Activated naive CD8-positive, alpha-beta T cell (primary cell): ENCODE data around the gene LPGAT1.

Experiments used
- H3K27ac Mint-ChIP-seq: one replicate; pipeline ENCODE4 v1.8.0; 2021; ENCODE audit warnings: mixed read lengths
- H3K27me3 Mint-ChIP-seq: one replicate; pipeline ENCODE4 v1.8.0; 2021; ENCODE audit warnings: mixed read lengths
- H3K36me3 Mint-ChIP-seq: one replicate; pipeline ENCODE4 v1.8.0; 2021; ENCODE audit warnings: mixed read lengths
- H3K4me1 Mint-ChIP-seq: one replicate; pipeline ENCODE4 v1.8.0; 2021; ENCODE audit warnings: low read depth, mixed read lengths
- H3K4me3 Mint-ChIP-seq: one replicate; pipeline ENCODE4 v1.8.0; 2021; ENCODE audit warnings: mild to moderate bottlenecking, mixed read lengths
- H3K9me3 Mint-ChIP-seq: one replicate; pipeline ENCODE4 v1.8.0; 2021; ENCODE audit warnings: low read depth, mixed read lengths

The LPGAT1 gene

DNA sequence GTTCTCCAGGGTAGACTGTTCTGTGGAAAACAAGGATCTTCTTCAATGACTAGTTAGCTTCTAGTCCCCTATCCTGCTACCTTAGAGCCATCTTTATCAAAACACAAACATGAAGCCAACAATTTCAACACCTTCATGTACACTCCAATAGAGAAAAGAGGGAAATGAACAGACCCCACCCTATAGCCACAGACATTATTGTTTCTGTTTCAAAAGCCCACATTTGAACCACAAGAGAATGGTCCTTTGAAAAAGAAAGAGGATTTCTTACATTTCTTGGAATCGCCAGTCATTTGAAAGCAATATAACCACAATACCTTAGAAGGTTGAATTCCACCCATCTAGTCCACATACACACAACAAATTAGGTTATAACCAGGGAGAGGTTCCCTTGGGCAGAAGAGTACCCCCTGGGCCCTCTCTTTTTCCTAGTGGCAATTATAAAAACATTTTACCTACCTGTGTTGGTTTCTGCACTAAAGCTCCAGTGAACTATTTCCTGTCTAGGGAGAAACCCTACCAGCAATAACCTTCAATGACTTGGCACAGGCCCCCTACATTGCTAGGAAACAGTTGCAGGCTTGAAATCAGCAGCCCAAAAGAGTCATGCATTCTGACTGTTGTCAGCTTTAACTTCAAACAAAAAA lies 2.7 kb upstream of the LPGAT1 start:
- H3K36me3 Mint-ChIP-seq = no peaks in the 10 kb centered on the region
- peak overlapping the region; percentile 51 for H3K4me3 Mint-ChIP-seq
- peak overlapping the region; percentile 5 for H3K27ac Mint-ChIP-seq
- peaks cover 51% of the 10 kb centered on the region for H3K4me1 Mint-ChIP-seq
- H3K27me3 Mint-ChIP-seq = no peaks in the 10 kb centered on the region
- H3K9me3 Mint-ChIP-seq = no peaks in the 10 kb centered on the region

DNA sequence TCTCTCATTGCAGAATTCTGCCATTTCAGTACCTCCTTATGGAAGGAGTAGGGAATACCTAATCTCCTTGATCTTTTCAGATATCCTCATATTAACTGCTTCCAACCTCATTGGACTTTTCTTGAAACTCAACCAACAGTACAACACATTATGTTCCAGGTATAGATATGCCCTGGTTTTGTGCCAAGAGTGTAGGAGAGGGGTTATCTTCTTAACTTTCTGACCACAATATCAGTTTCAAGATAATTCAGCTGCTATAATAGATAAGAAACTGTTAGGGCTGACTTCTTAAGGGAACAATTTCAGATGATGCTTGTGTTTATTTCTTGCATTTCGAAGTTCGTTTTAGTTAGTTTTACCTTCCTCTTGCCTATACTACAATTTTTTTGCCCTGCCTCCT lies 2.1 kb upstream of the LPGAT1 start:
- Mint-ChIP-seq H3K36me3 (no peaks in the 10 kb centered on the region), H3K27me3 (no peaks in the 10 kb centered on the region), H3K9me3 (no peaks in the 10 kb centered on the region), H3K27ac (peak overlapping the region; percentile 5), H3K4me3 (peak overlapping the region; percentile 51), H3K4me1 (peaks cover 57% of the 10 kb centered on the region)

DNA sequence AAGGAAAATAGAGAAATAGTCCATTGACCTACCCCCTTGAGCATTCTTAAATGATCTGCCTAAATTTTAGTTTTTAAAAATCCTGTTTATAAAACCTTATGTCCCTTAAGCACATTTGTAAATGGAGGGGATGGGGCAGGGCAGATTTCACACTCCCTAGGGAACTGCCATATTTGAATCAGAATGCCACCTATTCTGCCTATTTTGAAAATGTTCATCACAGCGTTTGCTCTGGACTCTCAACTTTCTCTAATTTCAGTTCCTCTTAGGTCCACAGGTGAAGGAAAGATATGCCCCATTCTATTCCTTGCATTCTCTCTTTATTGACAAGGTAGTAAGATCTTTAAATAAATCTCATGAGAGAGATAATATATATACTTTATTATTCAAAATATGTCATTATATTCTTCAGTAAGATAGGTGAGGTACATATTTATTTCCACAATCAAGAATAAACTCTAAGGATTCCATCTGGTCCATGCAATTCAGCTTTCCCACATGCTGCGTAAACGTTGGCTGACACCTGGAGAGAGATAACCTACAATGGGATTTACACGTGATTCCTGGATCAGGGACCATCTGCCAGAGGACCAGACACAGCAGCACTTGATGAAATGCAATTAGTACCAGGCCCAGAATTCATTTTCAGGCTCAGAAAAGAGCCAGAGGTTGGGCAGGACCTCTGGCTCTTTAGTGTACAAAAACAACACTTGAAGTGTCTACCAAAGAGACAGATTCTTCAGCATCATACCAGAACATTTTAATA lies 1.2 kb upstream of the LPGAT1 start:
- peak overlapping the region; percentile 84 for H3K4me3 Mint-ChIP-seq

DNA sequence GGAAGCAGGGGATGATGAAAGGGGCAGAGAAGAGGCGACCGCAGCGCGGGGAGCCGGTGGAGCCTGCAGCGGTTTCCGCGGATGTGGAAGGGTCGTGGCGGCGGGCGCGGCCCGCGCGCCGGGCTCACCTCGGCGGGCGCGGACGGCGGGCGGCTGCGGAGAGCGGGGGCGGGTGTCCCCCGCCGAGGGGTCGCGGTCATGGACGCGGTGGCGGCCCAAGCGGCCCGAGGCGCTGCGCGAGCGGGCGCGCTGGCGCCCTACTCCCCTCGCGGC lies 572 bp downstream of the LPGAT1 start:
- Mint-ChIP-seq H3K36me3 (no peaks in the 10 kb centered on the region), H3K27me3 (no peaks in the 10 kb centered on the region), H3K4me3 (peak overlapping the region; percentile 90), H3K9me3 (no peaks in the 10 kb centered on the region), H3K4me1 (peaks cover 60% of the 10 kb centered on the region), H3K27ac (peak overlapping the region; percentile 89)

More for the DNA sequence above, 1.2 kb upstream of the LPGAT1 start:
- Mint-ChIP-seq H3K9me3 (no peaks in the 10 kb centered on the region), H3K27me3 (no peaks in the 10 kb centered on the region), H3K27ac (no peak overlapping the region), H3K4me1 (peaks cover 62% of the 10 kb centered on the region), H3K36me3 (no peaks in the 10 kb centered on the region)

DNA sequence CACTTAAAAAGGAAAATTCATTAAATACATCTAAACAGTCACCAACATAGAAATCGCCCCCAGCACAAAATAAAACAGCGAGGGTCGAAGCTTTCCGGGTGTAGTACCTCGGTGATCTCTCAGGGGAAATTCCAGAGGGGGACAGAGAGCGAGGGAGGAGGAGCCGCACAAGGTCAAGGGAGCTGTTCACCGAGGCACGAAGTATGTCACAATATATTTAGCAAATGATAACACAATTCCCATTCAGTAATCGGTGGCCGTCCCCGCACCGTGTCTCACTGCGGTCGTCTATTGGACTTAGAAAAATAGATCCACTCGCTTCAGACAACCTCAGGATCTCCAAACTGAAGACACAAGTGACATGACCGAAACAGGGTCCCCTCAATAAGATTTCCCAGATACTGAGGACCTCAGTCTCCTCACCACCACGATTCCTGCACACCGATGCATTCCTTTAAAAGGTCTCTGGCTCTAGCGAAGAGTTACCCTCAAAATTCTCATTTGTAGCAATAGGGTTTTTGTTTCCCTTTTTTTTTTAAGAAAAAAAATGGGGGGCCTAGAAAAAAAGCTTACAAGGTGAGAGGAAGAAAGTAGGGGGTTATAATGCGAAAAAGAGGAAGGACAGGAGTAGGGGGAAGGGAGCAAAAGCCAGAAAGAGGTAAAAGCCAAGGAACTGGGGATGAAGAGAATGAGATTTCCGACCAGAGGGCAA lies 1.1 kb downstream of the LPGAT1 start:
- Mint-ChIP-seq H3K4me1 (peaks cover 58% of the 10 kb centered on the region), H3K4me3 (peak overlapping the region; percentile 90), H3K27ac (peak overlapping the region; percentile 89), H3K36me3 (no peaks in the 10 kb centered on the region), H3K9me3 (no peaks in the 10 kb centered on the region), H3K27me3 (no peaks in the 10 kb centered on the region)

DNA sequence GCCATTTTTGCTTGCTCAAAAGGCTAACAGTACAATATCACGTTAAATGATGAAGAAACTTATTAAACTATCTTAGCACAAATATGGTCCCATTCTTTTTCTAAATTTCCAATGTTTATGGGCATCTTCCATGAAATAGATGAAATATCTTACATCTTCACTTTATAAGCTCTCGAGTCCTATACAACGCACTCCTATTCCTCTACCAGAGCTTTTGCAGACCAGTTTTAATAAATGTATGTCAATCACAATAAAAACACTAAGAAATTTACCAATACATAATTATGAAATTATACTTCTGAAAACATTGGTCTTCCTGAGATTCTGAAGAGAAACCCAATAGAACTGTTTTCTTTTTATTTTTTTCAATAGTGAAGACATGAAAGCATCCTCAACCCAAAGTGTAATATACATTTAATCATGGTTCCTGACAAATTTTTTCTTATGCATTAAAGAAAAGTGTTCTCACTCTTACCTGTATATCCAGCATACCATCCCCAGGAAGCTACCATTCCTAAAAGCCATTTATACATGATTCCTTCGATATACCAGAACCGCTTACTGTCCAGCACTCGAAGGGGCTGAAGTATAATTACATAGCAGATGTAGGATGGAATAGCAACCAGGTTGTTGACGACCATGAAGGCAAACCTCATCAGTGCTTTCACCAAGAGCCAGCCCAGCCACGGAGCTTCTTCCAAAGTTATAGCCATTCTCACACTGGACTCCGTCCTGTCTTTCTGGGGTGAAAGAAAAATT lies 1.8 kb downstream of the LPGAT1 start:
- peak overlapping the region; percentile 89 for H3K27ac Mint-ChIP-seq
- no peaks in the 10 kb centered on the region for H3K9me3 Mint-ChIP-seq
- H3K27me3 Mint-ChIP-seq = no peaks in the 10 kb centered on the region
- peak overlapping the region; percentile 90 for H3K4me3 Mint-ChIP-seq
- H3K4me1 Mint-ChIP-seq = peaks cover 52% of the 10 kb centered on the region
- no peaks in the 10 kb centered on the region for H3K36me3 Mint-ChIP-seq

DNA sequence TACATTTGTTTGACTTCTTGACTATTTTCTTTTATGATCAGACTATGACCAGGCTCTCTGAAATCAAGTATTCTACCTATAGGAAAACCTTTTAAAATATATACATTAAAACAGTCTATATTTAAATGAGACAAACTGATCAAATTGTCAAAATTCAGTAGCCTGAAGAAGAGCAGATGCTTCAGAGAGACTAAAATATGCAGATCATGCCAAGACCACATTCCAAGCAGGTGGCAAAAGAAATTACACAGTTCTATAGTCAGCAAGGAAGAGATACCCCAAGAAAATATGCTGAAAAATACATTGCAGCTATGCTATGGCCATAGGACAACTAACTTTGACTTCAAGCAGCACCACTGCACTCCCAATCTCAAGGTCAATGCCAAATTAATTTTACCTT lies 3.5 kb downstream of the LPGAT1 start:
- no peak overlapping the region for H3K27ac Mint-ChIP-seq

DNA sequence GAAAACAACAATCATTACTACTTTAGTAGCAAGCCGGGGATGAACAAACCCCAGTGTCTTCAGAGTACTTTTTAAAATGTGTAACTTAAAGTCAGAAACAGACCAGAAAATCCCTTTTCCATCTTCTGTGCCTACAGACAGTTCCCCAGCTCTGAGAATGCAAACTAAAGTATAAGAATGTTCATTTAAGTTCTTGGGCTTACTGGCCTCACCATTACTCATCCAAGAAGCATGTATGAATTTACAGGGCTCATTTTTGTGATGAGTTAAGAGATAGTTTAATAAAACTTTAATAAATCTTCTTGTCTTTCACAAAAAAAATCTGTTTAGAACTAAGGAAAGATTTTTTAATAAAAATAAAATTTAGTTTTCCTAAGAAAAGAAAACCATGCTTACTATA lies 4.6 kb downstream of the LPGAT1 start:
- no peaks in the 10 kb centered on the region for H3K9me3 Mint-ChIP-seq
- no peak overlapping the region for H3K4me3 Mint-ChIP-seq
- no peak overlapping the region for H3K27ac Mint-ChIP-seq
- H3K27me3 Mint-ChIP-seq = no peaks in the 10 kb centered on the region
- no peaks in the 10 kb centered on the region for H3K36me3 Mint-ChIP-seq
- H3K4me1 Mint-ChIP-seq = peaks cover 27% of the 10 kb centered on the region

More for the DNA sequence above, 3.5 kb downstream of the LPGAT1 start:
- Mint-ChIP-seq H3K36me3 (no peaks in the 10 kb centered on the region), H3K9me3 (no peaks in the 10 kb centered on the region), H3K27me3 (no peaks in the 10 kb centered on the region), H3K4me3 (no peak overlapping the region), H3K4me1 (peaks cover 36% of the 10 kb centered on the region)

DNA sequence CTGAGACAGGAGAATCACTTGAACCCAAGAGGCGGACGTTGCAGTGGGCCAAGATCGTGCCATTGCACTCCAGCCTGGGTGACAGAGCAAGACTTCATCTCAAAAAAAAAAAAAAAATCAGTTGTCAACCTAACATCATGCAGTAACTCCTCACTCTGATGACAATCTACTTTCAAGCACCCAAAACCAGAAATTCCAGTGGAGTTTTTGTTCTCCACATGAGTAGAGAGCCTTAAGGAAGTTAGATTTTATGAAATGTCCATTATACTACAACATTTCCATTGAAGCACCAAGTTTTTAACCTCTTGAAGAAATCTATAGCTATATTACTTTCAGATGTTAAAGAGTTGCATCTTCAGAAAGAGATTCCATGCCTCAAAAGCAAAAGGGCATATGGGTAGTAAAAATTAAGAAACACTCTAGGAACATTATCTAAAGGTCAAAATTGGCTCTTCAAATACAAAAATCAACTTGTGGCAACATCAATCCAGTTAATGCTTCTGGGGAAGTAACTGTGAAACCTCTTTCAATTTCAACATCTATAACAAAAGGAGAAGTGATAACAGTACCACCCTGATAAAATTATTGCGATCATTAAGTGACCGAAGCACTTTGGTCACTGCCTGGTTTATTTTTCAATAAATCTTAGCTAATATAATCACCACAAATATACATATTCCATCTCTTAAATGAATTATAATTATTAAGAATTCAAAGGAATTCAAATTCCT lies 7.7 kb downstream of the LPGAT1 start:
- H3K9me3 Mint-ChIP-seq = no peaks in the 10 kb centered on the region
- H3K4me3 Mint-ChIP-seq = no peak overlapping the region
- no peaks in the 10 kb centered on the region for H3K27me3 Mint-ChIP-seq
- H3K36me3 Mint-ChIP-seq = peaks cover 7% of the 10 kb centered on the region
- H3K27ac Mint-ChIP-seq = no peak overlapping the region
- peaks cover 10% of the 10 kb centered on the region for H3K4me1 Mint-ChIP-seq

DNA sequence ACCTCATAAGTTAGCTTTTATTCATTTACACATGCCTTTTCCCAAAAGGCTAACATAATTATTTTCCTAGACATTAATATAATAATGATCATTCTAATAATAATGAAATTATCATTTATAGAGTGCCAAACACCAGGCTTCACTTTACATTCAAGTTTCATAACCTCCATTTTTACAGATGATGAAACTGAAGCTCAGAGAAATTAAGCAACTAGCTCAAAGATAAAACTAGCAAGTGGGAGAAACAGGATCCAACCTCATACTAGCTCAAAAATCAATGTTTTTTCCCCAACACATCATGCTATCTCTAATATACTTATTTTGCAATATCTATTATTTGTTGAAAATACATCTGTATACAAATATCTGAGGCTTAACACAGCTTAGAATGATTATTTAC lies 14.0 kb downstream of the LPGAT1 start:
- H3K36me3 Mint-ChIP-seq = peaks cover 7% of the 10 kb centered on the region
- H3K4me1 Mint-ChIP-seq = peaks cover 6% of the 10 kb centered on the region
- no peak overlapping the region for H3K4me3 Mint-ChIP-seq

DNA sequence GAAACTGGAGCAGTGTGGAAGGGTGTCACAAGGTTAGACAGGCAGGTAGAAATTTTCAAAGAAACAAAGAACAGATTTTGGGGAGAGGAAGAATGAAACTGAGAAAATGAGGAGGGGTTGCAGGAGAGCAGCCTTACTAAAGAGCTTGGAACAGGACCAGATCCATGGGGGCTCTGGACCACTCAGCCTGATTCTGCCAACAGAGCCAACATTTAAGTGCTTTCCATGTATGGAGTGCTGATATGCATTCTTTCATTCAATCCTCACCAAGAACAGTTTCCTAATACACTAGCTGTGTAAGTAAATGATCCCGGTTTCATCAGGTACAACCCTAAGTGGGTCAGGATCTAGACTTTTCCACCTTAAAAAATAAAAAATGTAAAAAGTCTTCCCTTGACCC lies 16.2 kb downstream of the LPGAT1 start:
- Mint-ChIP-seq H3K27me3 (no peaks in the 10 kb centered on the region), H3K27ac (no peak overlapping the region), H3K36me3 (peaks cover 15% of the 10 kb centered on the region), H3K4me1 (peaks cover 4% of the 10 kb centered on the region), H3K4me3 (no peak overlapping the region), H3K9me3 (no peaks in the 10 kb centered on the region)

More for the DNA sequence above, 14.0 kb downstream of the LPGAT1 start:
- Mint-ChIP-seq H3K27ac (no peak overlapping the region), H3K27me3 (no peaks in the 10 kb centered on the region), H3K9me3 (no peaks in the 10 kb centered on the region)

DNA sequence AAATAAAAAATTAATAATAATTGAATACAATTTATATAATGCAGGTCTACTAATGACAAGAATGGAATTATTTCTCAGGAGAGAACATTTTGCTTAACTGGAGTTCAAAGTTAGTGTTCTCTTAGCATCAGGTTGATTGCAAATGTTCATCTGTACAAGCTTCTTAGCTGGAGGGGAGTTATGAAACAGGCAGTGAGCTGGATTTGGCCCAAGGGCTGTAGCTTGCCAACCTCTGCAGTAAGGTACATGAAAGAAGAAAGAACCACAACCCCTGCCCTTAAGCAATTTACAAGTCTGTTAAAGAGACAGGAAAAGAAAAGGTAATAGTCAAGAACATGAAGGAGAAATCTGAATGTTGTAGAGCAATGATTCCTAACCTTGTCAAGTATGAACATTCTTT lies 17.0 kb downstream of the LPGAT1 start:
- no peaks in the 10 kb centered on the region for H3K9me3 Mint-ChIP-seq
- no peaks in the 10 kb centered on the region for H3K27me3 Mint-ChIP-seq

DNA sequence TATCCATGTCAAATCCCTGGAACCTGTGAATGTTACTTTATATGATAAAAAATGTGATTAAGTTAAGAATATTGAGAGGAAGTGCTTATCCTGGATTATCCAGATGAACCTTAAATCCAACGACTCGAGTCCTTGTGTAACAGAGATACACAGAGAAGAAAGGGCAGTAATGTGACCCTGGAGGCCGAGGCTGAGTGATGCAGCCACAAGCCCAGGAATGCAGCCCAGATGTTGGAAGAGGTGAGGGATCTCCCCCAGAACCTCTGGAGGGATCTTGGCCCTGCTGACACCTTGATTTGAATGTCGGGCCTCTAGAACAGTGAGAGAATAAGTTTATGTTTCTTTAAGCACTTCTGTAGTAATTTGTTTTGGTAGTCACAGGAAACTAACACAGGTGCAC lies 18.0 kb downstream of the LPGAT1 start:
- Mint-ChIP-seq H3K27ac (no peak overlapping the region), H3K27me3 (no peaks in the 10 kb centered on the region), H3K36me3 (peaks cover 19% of the 10 kb centered on the region), H3K4me1 (peaks cover 4% of the 10 kb centered on the region), H3K9me3 (no peaks in the 10 kb centered on the region), H3K4me3 (no peak overlapping the region)

More for the DNA sequence above, 17.0 kb downstream of the LPGAT1 start:
- no peak overlapping the region for H3K27ac Mint-ChIP-seq
- H3K4me3 Mint-ChIP-seq = no peak overlapping the region
- H3K4me1 Mint-ChIP-seq = peaks cover 4% of the 10 kb centered on the region
- H3K36me3 Mint-ChIP-seq = peaks cover 17% of the 10 kb centered on the region

DNA sequence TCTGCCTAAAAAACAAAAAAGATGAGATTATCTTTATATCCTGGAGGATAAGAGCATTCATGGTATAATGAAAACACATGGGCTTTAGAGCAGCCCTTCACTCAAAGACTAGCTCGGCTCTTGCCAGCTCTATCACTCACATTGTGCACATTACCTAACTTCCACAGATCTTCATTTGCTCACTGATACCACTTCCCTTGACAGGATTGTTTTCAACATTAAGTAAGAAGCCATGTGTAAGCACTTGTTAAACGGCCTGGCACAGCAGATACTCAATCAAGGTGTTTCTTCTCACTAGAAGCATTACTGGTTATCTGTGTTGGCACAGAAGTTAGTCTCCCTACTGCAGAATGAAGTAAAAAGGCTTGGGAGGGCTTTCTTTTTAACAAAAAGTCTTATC lies 18.7 kb downstream of the LPGAT1 start:
- H3K27ac Mint-ChIP-seq = no peak overlapping the region
- H3K4me3 Mint-ChIP-seq = no peak overlapping the region

More for the DNA sequence above, 18.7 kb downstream of the LPGAT1 start:
- no peaks in the 10 kb centered on the region for H3K27me3 Mint-ChIP-seq
- peaks cover 5% of the 10 kb centered on the region for H3K4me1 Mint-ChIP-seq
- peaks cover 24% of the 10 kb centered on the region for H3K36me3 Mint-ChIP-seq
- peaks cover 3% of the 10 kb centered on the region for H3K9me3 Mint-ChIP-seq
